K562 (cell line): ENCODE data around the gene ATP5ME. TPM values are rescaled to one million over a fixed set of nuclear protein-coding genes. Genes with fewer than 3 reads are reported as not detected.

ENCODE experiments used
- ATAC-seq: fragments of 200-7000 bp; cut with Tn5 transposase; 3 replicates; pipeline ENCODE4 v1.9.1; 2020; ENCODE audit warnings: moderate library complexity
- BruUV-seq: library from RNA; stranded (reverse); fragments of 400-500 nt; replicated peaks from 2 replicates; lab custom pipeline; 2021; lab: Mats Ljungman, UMichigan
- CTCF ChIA-PET: fragments of 300-600 bp; formaldehyde crosslinking; extraction: SDS; loops from one replicate; lab custom pipeline; 2021; ENCODE audit warnings: low intra/inter-chr PET ratio; lab: Yijun Ruan, JAX
- POLR2A ChIA-PET: fragments of 300-600, 350-650 bp; sonication (Branson Sonifier 250); formaldehyde crosslinking; extraction: SDS; loops from one replicate; lab custom pipeline; 2021; ENCODE audit warnings: antibody characterized with exemption, inconsistent platforms; lab: Yijun Ruan, JAX
- DNase-seq, 4 experiments: peaks; one replicate each; pipeline versions ENCODE4 v3.0.0 to v3.0.0-alpha.2; 2011 to 2018; ENCODE audit warnings: low spot score in 3 of 4, mixed read lengths in 3 of 4; ENCODE audit errors: extremely low read depth in 1 of 4
- FAIRE-seq: peaks from 2 replicates; lab custom pipeline; 2011; peaks lifted over from hg19 to GRCh38; lab: Jason Lieb, UNC
- H2AFZ ChIP-seq: 2 replicates; pipeline ENCODE4 v1.6.0; 2011; ENCODE audit warnings: low read depth, low read length, control low read depth, inconsistent platforms
- H3K27ac ChIP-seq: fragments of 200-600 bp; 3 replicates; pipeline ENCODE4 v1.8.0; 2011; ENCODE audit warnings: low read depth, mild to moderate bottlenecking, control low read depth, inconsistent platforms, low read length, moderate library complexity, mixed read lengths; ENCODE audit errors: extremely low read depth
- H3K27me3 ChIP-seq, 2 experiments: fragments of 300-600 bp in 1 of 2; 2 replicates in 1 of 2; 3 replicates in 1 of 2; pipeline versions ENCODE4 v1.6.0 to v1.8.0; 2011; ENCODE audit warnings: inconsistent platforms in 2 of 2, low read length in 2 of 2, mild to moderate bottlenecking in 1 of 2, mixed read lengths in 1 of 2, moderate library complexity in 1 of 2; ENCODE audit not compliant: control insufficient read depth in 2 of 2, insufficient read depth in 2 of 2
- H3K36me3 ChIP-seq: fragments of 300-600 bp; 3 replicates; pipeline ENCODE4 v1.8.0; 2011; ENCODE audit warnings: mild to moderate bottlenecking, low read length, inconsistent platforms; ENCODE audit not compliant: control insufficient read depth, insufficient read depth
- H3K4me1 ChIP-seq, 2 experiments: fragments of 200-600 bp in 1 of 2; replicated peaks in 1 of 2; 2 replicates in 1 of 2; 3 replicates in 1 of 2; pipeline versions ENCODE4 v1.5.1 to v1.8.0; 2011; ENCODE audit warnings: inconsistent platforms in 2 of 2, low read length in 2 of 2, mild to moderate bottlenecking in 1 of 2, mixed read lengths in 1 of 2, moderate library complexity in 1 of 2; ENCODE audit not compliant: control insufficient read depth in 2 of 2, insufficient read depth in 2 of 2
- H3K4me2 ChIP-seq: 2 replicates; pipeline ENCODE4 v1.6.1; 2011; ENCODE audit warnings: low read length, control low read depth, inconsistent platforms, mixed read lengths; ENCODE audit not compliant: insufficient read depth
- H3K4me3 ChIP-seq: fragments of 200-600 bp; sonication (generic), shearing (Covaris generic); 2 replicates; pipeline ENCODE4 v1.5.1; 2016; ENCODE audit warnings: control low read depth, inconsistent platforms
- H3K79me2 ChIP-seq: fragments of 200-600 bp; 3 replicates; pipeline ENCODE4 v1.8.0; 2011; ENCODE audit warnings: low read length, inconsistent platforms; ENCODE audit not compliant: control insufficient read depth, insufficient read depth
- H3K9ac ChIP-seq, 2 experiments: 2 replicates each; pipeline versions ENCODE4 v1.6.0 to v1.6.1; 2011; ENCODE audit warnings: low read depth in 2 of 2, low read length in 2 of 2, control low read depth in 1 of 2, inconsistent platforms in 1 of 2, mild to moderate bottlenecking in 1 of 2, mixed read lengths in 1 of 2; ENCODE audit not compliant: insufficient read depth in 1 of 2
- H3K9me1 ChIP-seq: one replicate; pipeline ENCODE4 v1.6.0; 2011; ENCODE audit warnings: inconsistent platforms, mild to moderate bottlenecking, low read length, moderate library complexity; ENCODE audit not compliant: control insufficient read depth, insufficient read depth
- H3K9me3 ChIP-seq: replicated peaks from 2 replicates; pipeline ENCODE4 v1.5.1; 2011; ENCODE audit warnings: low read depth, low read length, inconsistent platforms; ENCODE audit not compliant: control insufficient read depth, insufficient read depth
- H4K20me1 ChIP-seq: replicated peaks from 2 replicates; pipeline ENCODE4 v1.6.1; 2011; ENCODE audit warnings: low read length, inconsistent platforms, mixed read lengths; ENCODE audit not compliant: control insufficient read depth, insufficient read depth
- YBX1 ChIP-seq: fragments of 450-650 bp; IDR thresholded peaks from 2 replicates; pipeline ENCODE4 v1.7.1; 2016; ENCODE audit warnings: mild to moderate bottlenecking
- ZC3H4 ChIP-seq: sonication (generic); formaldehyde crosslinking; IDR thresholded peaks from 2 replicates; pipeline ENCODE4 v1.9.0; 2021; ENCODE audit warnings: missing genetic modification reagents, borderline replicate concordance
- ZNF253 ChIP-seq: fragments of 250-450 bp; sonication (Bioruptor Pico); conservative IDR thresholded peaks from 2 replicates; pipeline ENCODE4 v1.6.1; 2021; ENCODE audit warnings: mild to moderate bottlenecking
- WGBS: fragments of 100-300 bp; shearing (Covaris generic); methylation state at CpG from one replicate; pipeline ENCODE4 v1.1.6; 2016; ENCODE audit warnings: low coverage, mixed read lengths; ENCODE audit not compliant: insufficient coverage; ENCODE audit errors: missing lambda C conversion rate; 5-methylcytosine and 5-hydroxymethylcytosine counted together
- in situ Hi-C: fragments of 300-500 bp; cut with MboI; formaldehyde crosslinking; loops from 4 replicates; pipeline ENCODE4 v1.15.0; 2018; ENCODE audit warnings: inconsistent platforms, mixed read lengths
- intact Hi-C: fragments of 100-400 bp; cut with micrococcal nuclease; formaldehyde crosslinking; loops from 2 replicates; pipeline ENCODE4 v1.14.2; 2022
- polyA plus RNA-seq, 8 experiments: library from polyadenylated mRNA; depleted of rRNA in 4 of 8; stranded (reverse) in 5 of 8; unstranded in 3 of 8; fragments of >200 nt; fragmentation: Nextera tagmentation in 2 of 8; fragmentation: Illumina TruSeq in 1 of 8; extraction: Ambion mirVana in 2 of 8; extraction: Trizol in 1 of 8; gene quantifications; 2 replicates each; pipeline versions ENCODE4 v1.2.1 to v1.2.3, GENCODE V29; 2011 to 2014; ENCODE audit warnings: inconsistent platforms in 1 of 8, missing spikeins in 1 of 8
- total RNA-seq, 7 experiments: library from RNA; depleted of rRNA in 6 of 7; stranded (reverse); fragments of >200 nt in 6 of 7; fragmentation: Illumina TruSeq in 2 of 7; extraction: Trizol in 2 of 7; gene quantifications; 2 replicates each; pipeline versions ENCODE4 v1.2.1 to v1.2.3, GENCODE V29; 2011 to 2021; ENCODE audit warnings: low replicate concordance in 1 of 7
- TF ChIP-seq, protein P1 (sequence below): fragments of 250-450 bp; sonication (Bioruptor Pico); IDR thresholded peaks from 2 replicates; pipeline ENCODE4 v1.9.0; 2021; ENCODE audit warnings: mild to moderate bottlenecking, inconsistent platforms
- TF ChIP-seq, protein P2 (sequence below): IDR thresholded peaks from 2 replicates; pipeline ENCODE4 v1.6.1; 2011; ENCODE audit warnings: borderline replicate concordance, low read depth, mild to moderate bottlenecking, moderate library complexity, low read length; ENCODE audit not compliant: insufficient read depth, poor library complexity, severe bottlenecking
- TF ChIP-seq, protein P3 (sequence below): sonication (generic); formaldehyde crosslinking; IDR thresholded peaks from 2 replicates; pipeline ENCODE4 v1.8.1; 2023; ENCODE audit warnings: mild to moderate bottlenecking, missing genetic modification reagents
- TF ChIP-seq, protein P4 (sequence below): fragments of 450-650 bp; IDR thresholded peaks from 2 replicates; pipeline ENCODE4 v1.6.1; 2016
- TF ChIP-seq, protein P5 (sequence below), 2 experiments: fragments of 450-650 bp; IDR thresholded peaks; 2 replicates each; pipeline ENCODE4 v1.6.1; 2018; ENCODE audit warnings: mild to moderate bottlenecking in 2 of 2, low read depth in 1 of 2; ENCODE audit not compliant: partially characterized antibody in 2 of 2

ATP5ME gene
- total and polyA plus RNA-seq, 9 of the 15 experiments (the other 6 are each of a cell fraction or from before 2014, with no cell fraction given), result 509 to 2,480 (median 887) TPM

DNA sequence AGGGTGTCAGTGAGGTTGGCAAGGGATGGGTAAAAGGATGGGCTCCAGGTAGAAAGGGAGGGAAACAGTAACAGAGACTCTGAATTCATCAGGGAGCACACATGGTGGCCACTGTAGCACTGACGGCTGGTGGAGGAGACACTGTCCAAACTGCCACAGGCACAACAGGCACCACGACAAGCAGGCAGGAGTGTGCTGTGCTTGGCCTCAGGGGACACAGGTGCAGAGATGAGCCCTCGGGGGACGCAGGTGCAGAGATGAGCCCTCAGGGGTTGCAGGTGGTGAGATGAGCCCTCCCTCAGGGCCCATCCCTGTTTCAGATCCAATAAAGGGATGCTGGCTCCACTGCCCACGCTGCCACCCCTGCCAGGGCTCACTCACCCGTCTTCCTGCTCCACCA, 41.1 kb downstream of the ATP5ME start (continued):
- TF ChIP-seq, protein P1, sequence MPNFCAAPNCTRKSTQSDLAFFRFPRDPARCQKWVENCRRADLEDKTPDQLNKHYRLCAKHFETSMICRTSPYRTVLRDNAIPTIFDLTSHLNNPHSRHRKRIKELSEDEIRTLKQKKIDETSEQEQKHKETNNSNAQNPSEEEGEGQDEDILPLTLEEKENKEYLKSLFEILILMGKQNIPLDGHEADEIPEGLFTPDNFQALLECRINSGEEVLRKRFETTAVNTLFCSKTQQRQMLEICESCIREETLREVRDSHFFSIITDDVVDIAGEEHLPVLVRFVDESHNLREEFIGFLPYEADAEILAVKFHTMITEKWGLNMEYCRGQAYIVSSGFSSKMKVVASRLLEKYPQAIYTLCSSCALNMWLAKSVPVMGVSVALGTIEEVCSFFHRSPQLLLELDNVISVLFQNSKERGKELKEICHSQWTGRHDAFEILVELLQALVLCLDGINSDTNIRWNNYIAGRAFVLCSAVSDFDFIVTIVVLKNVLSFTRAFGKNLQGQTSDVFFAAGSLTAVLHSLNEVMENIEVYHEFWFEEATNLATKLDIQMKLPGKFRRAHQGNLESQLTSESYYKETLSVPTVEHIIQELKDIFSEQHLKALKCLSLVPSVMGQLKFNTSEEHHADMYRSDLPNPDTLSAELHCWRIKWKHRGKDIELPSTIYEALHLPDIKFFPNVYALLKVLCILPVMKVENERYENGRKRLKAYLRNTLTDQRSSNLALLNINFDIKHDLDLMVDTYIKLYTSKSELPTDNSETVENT, result no peak
- TF ChIP-seq, protein P2, sequence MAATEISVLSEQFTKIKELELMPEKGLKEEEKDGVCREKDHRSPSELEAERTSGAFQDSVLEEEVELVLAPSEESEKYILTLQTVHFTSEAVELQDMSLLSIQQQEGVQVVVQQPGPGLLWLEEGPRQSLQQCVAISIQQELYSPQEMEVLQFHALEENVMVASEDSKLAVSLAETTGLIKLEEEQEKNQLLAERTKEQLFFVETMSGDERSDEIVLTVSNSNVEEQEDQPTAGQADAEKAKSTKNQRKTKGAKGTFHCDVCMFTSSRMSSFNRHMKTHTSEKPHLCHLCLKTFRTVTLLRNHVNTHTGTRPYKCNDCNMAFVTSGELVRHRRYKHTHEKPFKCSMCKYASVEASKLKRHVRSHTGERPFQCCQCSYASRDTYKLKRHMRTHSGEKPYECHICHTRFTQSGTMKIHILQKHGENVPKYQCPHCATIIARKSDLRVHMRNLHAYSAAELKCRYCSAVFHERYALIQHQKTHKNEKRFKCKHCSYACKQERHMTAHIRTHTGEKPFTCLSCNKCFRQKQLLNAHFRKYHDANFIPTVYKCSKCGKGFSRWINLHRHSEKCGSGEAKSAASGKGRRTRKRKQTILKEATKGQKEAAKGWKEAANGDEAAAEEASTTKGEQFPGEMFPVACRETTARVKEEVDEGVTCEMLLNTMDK, result no peak
- TF ChIP-seq, all 486 proteins: peak for 0

DNA sequence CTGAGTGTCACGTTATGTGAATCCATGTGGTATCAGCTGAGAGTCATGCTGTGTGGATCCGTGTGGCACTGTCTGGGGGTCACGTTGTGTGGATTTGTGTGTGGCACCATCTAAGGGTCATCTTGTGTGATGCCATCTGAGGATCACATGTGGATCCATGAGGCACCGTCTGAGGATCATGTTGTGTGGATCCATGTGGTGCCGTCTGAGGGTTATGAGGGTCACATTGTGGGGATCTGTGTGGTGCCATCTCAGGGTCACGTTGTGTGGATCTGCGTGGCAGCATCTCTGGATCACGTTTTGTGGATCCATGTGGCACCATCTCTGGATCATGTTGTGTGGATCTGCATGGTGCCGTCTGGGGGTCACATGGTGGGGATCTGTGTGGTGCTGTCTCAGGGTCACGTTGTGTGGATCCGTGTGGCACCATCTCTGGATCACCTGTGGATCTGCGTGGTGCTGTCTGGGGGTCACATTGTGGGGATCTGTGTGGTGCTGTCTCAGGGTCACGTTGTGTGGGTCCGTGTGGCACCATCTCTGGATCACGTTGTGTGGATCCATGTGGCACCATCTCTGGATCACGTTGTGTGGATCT, 41.8 kb downstream of the ATP5ME start:
- Histone ChIP-seq H3K4me1 (peaks cover 0 to 25% of the 10 kb centered on the region in 2 experiments; a peak in 2 of 5 replicates), H2AFZ (no peak overlapping the region), H3K9me3 (no peaks in the 10 kb centered on the region; the same call in 1 of the 2 replicates), H4K20me1 (no peaks in the 10 kb centered on the region), H3K9me1 (no peaks in the 10 kb centered on the region), H3K4me3 (no peak overlapping the region), H3K36me3 (no peaks in the 10 kb centered on the region), H3K4me2 (no peak overlapping the region), H3K27me3 (peaks cover 28 to 67% of the 10 kb centered on the region in 2 experiments), H3K9ac (no peak overlapping the region), H3K27ac (no peak overlapping the region), H3K79me2 (no peaks in the 10 kb centered on the region)
- FAIRE-seq, result no peak
- in situ Hi-C loops, result no loop called here
- WGBS, result 4% methylated on average over 16 of the region's 16 CpGs
- ChIA-PET CTCF (no interaction called here), POLR2A (no interaction called here)
- no peak for ATAC-seq
- DNase-seq, result no peak
- no TSS peak for BruUV-seq
- intact Hi-C loops, result no loop called here
- TF ChIP-seq, protein P3, sequence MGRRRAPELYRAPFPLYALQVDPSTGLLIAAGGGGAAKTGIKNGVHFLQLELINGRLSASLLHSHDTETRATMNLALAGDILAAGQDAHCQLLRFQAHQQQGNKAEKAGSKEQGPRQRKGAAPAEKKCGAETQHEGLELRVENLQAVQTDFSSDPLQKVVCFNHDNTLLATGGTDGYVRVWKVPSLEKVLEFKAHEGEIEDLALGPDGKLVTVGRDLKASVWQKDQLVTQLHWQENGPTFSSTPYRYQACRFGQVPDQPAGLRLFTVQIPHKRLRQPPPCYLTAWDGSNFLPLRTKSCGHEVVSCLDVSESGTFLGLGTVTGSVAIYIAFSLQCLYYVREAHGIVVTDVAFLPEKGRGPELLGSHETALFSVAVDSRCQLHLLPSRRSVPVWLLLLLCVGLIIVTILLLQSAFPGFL, result no peak
- TF ChIP-seq, protein P4, sequence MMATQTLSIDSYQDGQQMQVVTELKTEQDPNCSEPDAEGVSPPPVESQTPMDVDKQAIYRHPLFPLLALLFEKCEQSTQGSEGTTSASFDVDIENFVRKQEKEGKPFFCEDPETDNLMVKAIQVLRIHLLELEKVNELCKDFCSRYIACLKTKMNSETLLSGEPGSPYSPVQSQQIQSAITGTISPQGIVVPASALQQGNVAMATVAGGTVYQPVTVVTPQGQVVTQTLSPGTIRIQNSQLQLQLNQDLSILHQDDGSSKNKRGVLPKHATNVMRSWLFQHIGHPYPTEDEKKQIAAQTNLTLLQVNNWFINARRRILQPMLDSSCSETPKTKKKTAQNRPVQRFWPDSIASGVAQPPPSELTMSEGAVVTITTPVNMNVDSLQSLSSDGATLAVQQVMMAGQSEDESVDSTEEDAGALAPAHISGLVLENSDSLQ, result no peak
- TF ChIP-seq ZC3H4 (CRISPR knock-in tag) (no peak), ZNF253 (no peak), YBX1 (no peak)
- TF ChIP-seq, protein P5, sequence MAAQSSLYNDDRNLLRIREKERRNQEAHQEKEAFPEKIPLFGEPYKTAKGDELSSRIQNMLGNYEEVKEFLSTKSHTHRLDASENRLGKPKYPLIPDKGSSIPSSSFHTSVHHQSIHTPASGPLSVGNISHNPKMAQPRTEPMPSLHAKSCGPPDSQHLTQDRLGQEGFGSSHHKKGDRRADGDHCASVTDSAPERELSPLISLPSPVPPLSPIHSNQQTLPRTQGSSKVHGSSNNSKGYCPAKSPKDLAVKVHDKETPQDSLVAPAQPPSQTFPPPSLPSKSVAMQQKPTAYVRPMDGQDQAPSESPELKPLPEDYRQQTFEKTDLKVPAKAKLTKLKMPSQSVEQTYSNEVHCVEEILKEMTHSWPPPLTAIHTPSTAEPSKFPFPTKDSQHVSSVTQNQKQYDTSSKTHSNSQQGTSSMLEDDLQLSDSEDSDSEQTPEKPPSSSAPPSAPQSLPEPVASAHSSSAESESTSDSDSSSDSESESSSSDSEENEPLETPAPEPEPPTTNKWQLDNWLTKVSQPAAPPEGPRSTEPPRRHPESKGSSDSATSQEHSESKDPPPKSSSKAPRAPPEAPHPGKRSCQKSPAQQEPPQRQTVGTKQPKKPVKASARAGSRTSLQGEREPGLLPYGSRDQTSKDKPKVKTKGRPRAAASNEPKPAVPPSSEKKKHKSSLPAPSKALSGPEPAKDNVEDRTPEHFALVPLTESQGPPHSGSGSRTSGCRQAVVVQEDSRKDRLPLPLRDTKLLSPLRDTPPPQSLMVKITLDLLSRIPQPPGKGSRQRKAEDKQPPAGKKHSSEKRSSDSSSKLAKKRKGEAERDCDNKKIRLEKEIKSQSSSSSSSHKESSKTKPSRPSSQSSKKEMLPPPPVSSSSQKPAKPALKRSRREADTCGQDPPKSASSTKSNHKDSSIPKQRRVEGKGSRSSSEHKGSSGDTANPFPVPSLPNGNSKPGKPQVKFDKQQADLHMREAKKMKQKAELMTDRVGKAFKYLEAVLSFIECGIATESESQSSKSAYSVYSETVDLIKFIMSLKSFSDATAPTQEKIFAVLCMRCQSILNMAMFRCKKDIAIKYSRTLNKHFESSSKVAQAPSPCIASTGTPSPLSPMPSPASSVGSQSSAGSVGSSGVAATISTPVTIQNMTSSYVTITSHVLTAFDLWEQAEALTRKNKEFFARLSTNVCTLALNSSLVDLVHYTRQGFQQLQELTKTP (IDR thresholded peaks at IDR 0.05; ENCODE audit: low read depth in 1 of 2, partially characterized antibody in 2 of 2), result no peak
